Mesendoderm (in vitro differentiated cells): ENCODE data around the gene BRINP3.

Experiments used
- DNase-seq: peaks from one replicate; pipeline ENCODE4 v3.0.0; 2013
- H2AK5ac ChIP-seq: 2 replicates; pipeline ENCODE4 v1.6.1; 2013; ENCODE audit warnings: low read length, inconsistent platforms
- H2BK120ac ChIP-seq: 2 replicates; pipeline ENCODE4 v1.6.1; 2013; ENCODE audit warnings: low read depth, mild to moderate bottlenecking, low read length, moderate library complexity, mixed read lengths
- H2BK15ac ChIP-seq: replicated peaks from 2 replicates; pipeline ENCODE4 v1.6.1; 2013; ENCODE audit warnings: low read depth, mild to moderate bottlenecking, moderate library complexity
- H2BK5ac ChIP-seq: 2 replicates; pipeline ENCODE4 v1.6.1; 2013; ENCODE audit warnings: low read length, inconsistent platforms
- H3K18ac ChIP-seq: 2 replicates; pipeline ENCODE4 v1.6.1; 2013; ENCODE audit warnings: mild to moderate bottlenecking, low read length, mixed read lengths
- H3K23ac ChIP-seq: one replicate; pipeline ENCODE4 v1.6.1; 2013; ENCODE audit warnings: low read length
- H3K27ac ChIP-seq: 2 replicates; pipeline ENCODE4 v1.5.1; 2013; ENCODE audit warnings: low read depth, mild to moderate bottlenecking, inconsistent platforms, low read length, moderate library complexity
- H3K27me3 ChIP-seq: 2 replicates; pipeline ENCODE4 v1.6.1; 2013; ENCODE audit warnings: low read length, control low read depth, mild to moderate bottlenecking, inconsistent platforms; ENCODE audit not compliant: insufficient read depth, poor library complexity
- H3K36me3 ChIP-seq: 2 replicates; pipeline ENCODE4 v1.6.1; 2013; ENCODE audit warnings: low read length, inconsistent platforms; ENCODE audit not compliant: control insufficient read depth, insufficient read depth
- H3K4ac ChIP-seq: one replicate; pipeline ENCODE4 v1.6.1; 2013; ENCODE audit warnings: low read depth, mild to moderate bottlenecking, low read length, moderate library complexity
- H3K4me1 ChIP-seq: 2 replicates; pipeline ENCODE4 v1.6.1; 2013; ENCODE audit warnings: low read depth, low read length, inconsistent platforms; ENCODE audit not compliant: control insufficient read depth
- H3K4me2 ChIP-seq: 2 replicates; pipeline ENCODE4 v1.6.1; 2013; ENCODE audit warnings: low read length
- H3K4me3 ChIP-seq: 2 replicates; pipeline ENCODE4 v1.5.1; 2013; ENCODE audit warnings: mild to moderate bottlenecking, low read length
- H3K56ac ChIP-seq: one replicate; pipeline ENCODE4 v1.6.1; 2013; ENCODE audit warnings: low read length
- H3K79me1 ChIP-seq: 2 replicates; pipeline ENCODE4 v1.6.1; 2013; ENCODE audit warnings: low read length, inconsistent platforms
- H3K79me2 ChIP-seq: 2 replicates; pipeline ENCODE4 v1.6.1; 2013; ENCODE audit warnings: mild to moderate bottlenecking, low read length; ENCODE audit not compliant: control insufficient read depth, insufficient read depth
- H3K9ac ChIP-seq: 2 replicates; pipeline ENCODE4 v1.6.1; 2013; ENCODE audit warnings: low read length, inconsistent platforms
- H4K5ac ChIP-seq: one replicate; pipeline ENCODE4 v1.6.1; 2013; ENCODE audit warnings: low read length
- H4K8ac ChIP-seq: one replicate; pipeline ENCODE4 v1.6.1; 2013; ENCODE audit warnings: low read depth, mild to moderate bottlenecking, control low read depth, low read length, moderate library complexity
- WGBS: extraction: QIAGEN DNeasy Blood & Tissue Kit; methylation state at CpG from one replicate; pipeline ENCODE4 v1.1.7; 2013; ENCODE audit warnings: low lambda C conversion rate, missing lambda C conversion rate; ENCODE audit not compliant: insufficient coverage; ENCODE audit errors: extremely low coverage; 5-methylcytosine and 5-hydroxymethylcytosine counted together

The BRINP3 gene

GRCh38 chr1:190320952-190321351, 156.7 kb downstream of the BRINP3 start:
- no peaks in the 10 kb centered on the region for H3K79me2 ChIP-seq
- WGBS: no CpG with 5 or more reads among the region's 3 CpGs

GRCh38 chr1:190312763-190313162, 164.9 kb downstream of the BRINP3 start:
- WGBS: 92% methylated on average over 1 of the region's 1 CpG
- H3K18ac ChIP-seq: no peak overlapping the region
- H3K79me1 ChIP-seq: no peaks in the 10 kb centered on the region
- no peak overlapping the region for H4K8ac ChIP-seq
- H3K4ac ChIP-seq: no peak overlapping the region
- no peaks in the 10 kb centered on the region for H3K4me1 ChIP-seq
- H3K9ac ChIP-seq: no peak overlapping the region
- no peak for DNase-seq
- H2BK5ac ChIP-seq: no peak overlapping the region
- H3K36me3 ChIP-seq: no peaks in the 10 kb centered on the region
- no peaks in the 10 kb centered on the region for H3K79me2 ChIP-seq
- no peak overlapping the region for H3K27ac ChIP-seq
- no peak overlapping the region for H3K4me3 ChIP-seq
- H2BK15ac ChIP-seq: no peak overlapping the region
- H2BK120ac ChIP-seq: no peak overlapping the region
- H2AK5ac ChIP-seq: no peak overlapping the region
- H3K27me3 ChIP-seq: no peaks in the 10 kb centered on the region
- H3K56ac ChIP-seq: no peak overlapping the region
- no peak overlapping the region for H4K5ac ChIP-seq
- no peak overlapping the region for H3K23ac ChIP-seq
- H3K4me2 ChIP-seq: no peak overlapping the region

More at GRCh38 chr1:190320952-190321351, 156.7 kb downstream of the BRINP3 start:
- H3K79me1 ChIP-seq: no peaks in the 10 kb centered on the region
- no peak overlapping the region for H3K4me2 ChIP-seq
- no peak overlapping the region for H2AK5ac ChIP-seq
- H3K4ac ChIP-seq: no peak overlapping the region
- no peaks in the 10 kb centered on the region for H3K27me3 ChIP-seq
- no peak overlapping the region for H3K18ac ChIP-seq
- no peak overlapping the region for H2BK15ac ChIP-seq
- H3K27ac ChIP-seq: no peak overlapping the region
- H4K8ac ChIP-seq: no peak overlapping the region
- H3K23ac ChIP-seq: no peak overlapping the region
- no peak overlapping the region for H3K9ac ChIP-seq
- H2BK5ac ChIP-seq: no peak overlapping the region
- H3K56ac ChIP-seq: no peak overlapping the region
- no peak overlapping the region for H4K5ac ChIP-seq
- peak; percentile 36 for DNase-seq
- H2BK120ac ChIP-seq: no peak overlapping the region
- no peak overlapping the region for H3K4me3 ChIP-seq
- H3K4me1 ChIP-seq: no peaks in the 10 kb centered on the region
- no peaks in the 10 kb centered on the region for H3K36me3 ChIP-seq

- H3K4me2 ChIP-seq: no peak overlapping the region
- no peak overlapping the region for H2BK15ac ChIP-seq
- no peak overlapping the region for H3K23ac ChIP-seq
- no peak overlapping the region for H2BK5ac ChIP-seq
- H3K79me2 ChIP-seq: no peaks in the 10 kb centered on the region
- no peak overlapping the region for H3K9ac ChIP-seq
- H3K27me3 ChIP-seq: no peaks in the 10 kb centered on the region
- no peak overlapping the region for H3K4me3 ChIP-seq
- H3K4me1 ChIP-seq: no peaks in the 10 kb centered on the region
- H4K5ac ChIP-seq: no peak overlapping the region
- no peaks in the 10 kb centered on the region for H3K79me1 ChIP-seq
- DNase-seq: no peak
- no peak overlapping the region for H3K18ac ChIP-seq
- H3K56ac ChIP-seq: no peak overlapping the region
- no peak overlapping the region for H3K4ac ChIP-seq
- no peak overlapping the region for H4K8ac ChIP-seq
- no peaks in the 10 kb centered on the region for H3K36me3 ChIP-seq
- H2AK5ac ChIP-seq: no peak overlapping the region
- H2BK120ac ChIP-seq: no peak overlapping the region
- H3K27ac ChIP-seq: no peak overlapping the region
These were observed 174.2 kb downstream of the BRINP3 start for GRCh38 chr1:190303501-190303900.

- no CpG with 5 or more reads among the region's 2 CpGs for WGBS
- no peak overlapping the region for H2BK15ac ChIP-seq
These were observed 181.2 kb downstream of the BRINP3 start for GRCh38 chr1:190296453-190296852.

GRCh38 chr1:190289897-190290296, 187.8 kb downstream of the BRINP3 start:
- H3K18ac ChIP-seq: no peak overlapping the region
- no peak overlapping the region for H2BK120ac ChIP-seq
- H4K5ac ChIP-seq: no peak overlapping the region
- H2BK5ac ChIP-seq: no peak overlapping the region
- no peak overlapping the region for H3K4ac ChIP-seq
- no peaks in the 10 kb centered on the region for H3K79me1 ChIP-seq
- H3K36me3 ChIP-seq: no peaks in the 10 kb centered on the region
- H3K27ac ChIP-seq: no peak overlapping the region
- H3K4me1 ChIP-seq: no peaks in the 10 kb centered on the region
- H3K56ac ChIP-seq: no peak overlapping the region
- no peak overlapping the region for H3K4me2 ChIP-seq
- H3K9ac ChIP-seq: no peak overlapping the region
- H2BK15ac ChIP-seq: no peak overlapping the region
- no peak overlapping the region for H2AK5ac ChIP-seq
- no CpG with 5 or more reads among the region's 2 CpGs for WGBS
- H4K8ac ChIP-seq: no peak overlapping the region
- no peak overlapping the region for H3K4me3 ChIP-seq
- H3K27me3 ChIP-seq: no peaks in the 10 kb centered on the region
- H3K23ac ChIP-seq: no peak overlapping the region
- DNase-seq: no peak
- H3K79me2 ChIP-seq: no peaks in the 10 kb centered on the region

More at GRCh38 chr1:190296453-190296852, 181.2 kb downstream of the BRINP3 start:
- no peaks in the 10 kb centered on the region for H3K4me1 ChIP-seq
- H4K5ac ChIP-seq: no peak overlapping the region
- H3K9ac ChIP-seq: no peak overlapping the region
- H2BK5ac ChIP-seq: no peak overlapping the region
- H3K56ac ChIP-seq: no peak overlapping the region
- H2AK5ac ChIP-seq: no peak overlapping the region
- no peaks in the 10 kb centered on the region for H3K79me2 ChIP-seq
- no peak for DNase-seq
- no peaks in the 10 kb centered on the region for H3K27me3 ChIP-seq
- H3K18ac ChIP-seq: no peak overlapping the region
- no peak overlapping the region for H4K8ac ChIP-seq
- H3K4me2 ChIP-seq: no peak overlapping the region
- H3K23ac ChIP-seq: no peak overlapping the region
- no peak overlapping the region for H3K4me3 ChIP-seq
- H3K27ac ChIP-seq: no peak overlapping the region
- H3K36me3 ChIP-seq: no peaks in the 10 kb centered on the region
- no peak overlapping the region for H3K4ac ChIP-seq
- H2BK120ac ChIP-seq: no peak overlapping the region
- H3K79me1 ChIP-seq: no peaks in the 10 kb centered on the region

- H3K36me3 ChIP-seq: no peaks in the 10 kb centered on the region
- H2BK5ac ChIP-seq: no peak overlapping the region
- H3K23ac ChIP-seq: no peak overlapping the region
- H3K79me2 ChIP-seq: no peaks in the 10 kb centered on the region
- no peak overlapping the region for H4K5ac ChIP-seq
- H2AK5ac ChIP-seq: no peak overlapping the region
- H4K8ac ChIP-seq: no peak overlapping the region
- H3K4ac ChIP-seq: no peak overlapping the region
- H3K27ac ChIP-seq: no peak overlapping the region
- no peak overlapping the region for H2BK120ac ChIP-seq
- no peaks in the 10 kb centered on the region for H3K27me3 ChIP-seq
- no peak overlapping the region for H2BK15ac ChIP-seq
- H3K4me3 ChIP-seq: no peak overlapping the region
- no CpG with 5 or more reads among the region's 1 CpG for WGBS
- H3K79me1 ChIP-seq: no peaks in the 10 kb centered on the region
- no peak for DNase-seq
- no peak overlapping the region for H3K18ac ChIP-seq
- no peak overlapping the region for H3K9ac ChIP-seq
- no peaks in the 10 kb centered on the region for H3K4me1 ChIP-seq
- H3K4me2 ChIP-seq: no peak overlapping the region
- no peak overlapping the region for H3K56ac ChIP-seq
These were observed 191.6 kb downstream of the BRINP3 start for GRCh38 chr1:190286111-190286510.
